Neural cell (in vitro differentiated cells): ENCODE results near the gene STPG4. TPM values are rescaled to one million over a fixed set of nuclear protein-coding genes. Genes with fewer than 3 reads are reported as not detected.

Experiments used
- H2AFZ ChIP-seq: fragments of 200-600, 300-800 bp; sonication (generic), shearing (Covaris generic); 2 replicates; pipeline ENCODE4 v1.6.0; 2014; ENCODE audit warnings: low read depth, mild to moderate bottlenecking, antibody characterized with exemption, low read length, moderate library complexity
- H3F3A ChIP-seq: fragments of 200-600 bp; shearing (Covaris generic); 2 replicates; pipeline ENCODE4 v1.6.1; 2016; ENCODE audit warnings: mild to moderate bottlenecking, moderate library complexity, mixed read lengths, antibody characterized with exemption, low read length; ENCODE audit not compliant: insufficient read depth, poor library complexity, severe bottlenecking
- H3K27ac ChIP-seq: fragments of 200-600, 300-800 bp; sonication (generic), shearing (Covaris generic); 2 replicates; pipeline ENCODE4 v1.5.1; 2014; ENCODE audit warnings: mild to moderate bottlenecking, low read length, moderate library complexity
- H3K27me3 ChIP-seq: fragments of 300-800, 200-600 bp; sonication (generic), shearing (Covaris generic); 2 replicates; pipeline ENCODE4 v1.6.0; 2014; ENCODE audit warnings: mild to moderate bottlenecking, low read depth, low read length, moderate library complexity; ENCODE audit not compliant: insufficient read depth
- H3K36me3 ChIP-seq: fragments of 300-800, 200-600 bp; sonication (generic), shearing (Covaris generic); 2 replicates; pipeline ENCODE4 v1.5.1; 2014; ENCODE audit warnings: mild to moderate bottlenecking, antibody characterized with exemption, low read length, moderate library complexity; ENCODE audit not compliant: insufficient read depth
- H3K4me2 ChIP-seq: fragments of 300-800, 200-600 bp; sonication (generic), shearing (Covaris generic); 2 replicates; pipeline ENCODE4 v1.6.0; 2014; ENCODE audit warnings: mild to moderate bottlenecking, low read length
- H3K4me3 ChIP-seq: fragments of 300-800, 200-600 bp; sonication (generic), shearing (Covaris generic); 2 replicates; pipeline ENCODE4 v1.5.1; 2014; ENCODE audit warnings: mild to moderate bottlenecking, low read length, moderate library complexity
- H3K79me2 ChIP-seq: fragments of 200-600 bp; shearing (Covaris generic); replicated peaks from 2 replicates; pipeline ENCODE4 v1.6.0; 2014; ENCODE audit warnings: mild to moderate bottlenecking, low read length, moderate library complexity; ENCODE audit not compliant: insufficient read depth
- H3K9ac ChIP-seq: fragments of 300-800, 200-600 bp; sonication (generic), shearing (Covaris generic); 2 replicates; pipeline ENCODE4 v1.6.1; 2016; ENCODE audit warnings: mild to moderate bottlenecking, low read length, mixed read lengths
- H3K9me2 ChIP-seq: fragments of 200-600 bp; shearing (Covaris generic); 2 replicates; pipeline ENCODE4 v1.6.1; 2016; ENCODE audit warnings: mild to moderate bottlenecking, low read length, mixed read lengths; ENCODE audit not compliant: insufficient read depth
- H3K9me3 ChIP-seq: fragments of 200-600, 300-800 bp; sonication (generic), shearing (Covaris generic); 2 replicates; pipeline ENCODE4 v1.6.1; 2016; ENCODE audit warnings: mild to moderate bottlenecking, mixed run types, low read length, moderate library complexity, mixed read lengths
- H4K20me1 ChIP-seq: fragments of 200-600 bp; shearing (Covaris generic); 2 replicates; pipeline ENCODE4 v1.6.1; 2016; ENCODE audit warnings: mild to moderate bottlenecking, mixed run types; ENCODE audit not compliant: insufficient read depth
- CTCF ChIP-seq: fragments of 450-650 bp; IDR thresholded peaks from 2 replicates; pipeline ENCODE4 v1.5.1; 2014; ENCODE audit warnings: antibody characterized with exemption, mild to moderate bottlenecking, moderate library complexity; ENCODE audit not compliant: poor library complexity, severe bottlenecking
- EP300 ChIP-seq: fragments of 450-650 bp; conservative IDR thresholded peaks from 2 replicates; pipeline ENCODE4 v1.6.1; 2014; ENCODE audit warnings: antibody characterized with exemption, mild to moderate bottlenecking, moderate library complexity; ENCODE audit not compliant: poor library complexity, severe bottlenecking
- EZH2 ChIP-seq: fragments of 200-600, 300-800 bp; shearing (Covaris generic), sonication (generic); IDR thresholded peaks from 2 replicates; pipeline ENCODE4 v1.6.1; 2014; ENCODE audit warnings: antibody characterized with exemption, low read length, borderline replicate concordance, mild to moderate bottlenecking; ENCODE audit not compliant: insufficient read depth, poor library complexity, severe bottlenecking
- MXI1 ChIP-seq: fragments of 450-650 bp; conservative IDR thresholded peaks from 2 replicates; pipeline ENCODE4 v1.6.1; 2014; ENCODE audit warnings: antibody characterized with exemption, mild to moderate bottlenecking; ENCODE audit not compliant: poor library complexity, severe bottlenecking
- POLR2AphosphoS5 ChIP-seq: IDR thresholded peaks from 2 replicates; pipeline ENCODE4 v1.6.1; 2012
- RAD21 ChIP-seq: fragments of 450-650 bp; conservative IDR thresholded peaks from 2 replicates; pipeline ENCODE4 v1.6.1; 2014; ENCODE audit warnings: antibody characterized with exemption, mild to moderate bottlenecking, moderate library complexity
- REST ChIP-seq: IDR thresholded peaks from 2 replicates; pipeline ENCODE4 v1.6.1; 2012; ENCODE audit warnings: borderline replicate concordance
- SMC3 ChIP-seq: fragments of 450-650 bp; conservative IDR thresholded peaks from 2 replicates; pipeline ENCODE4 v1.6.1; 2014; ENCODE audit warnings: antibody characterized with exemption, mild to moderate bottlenecking, moderate library complexity; ENCODE audit not compliant: poor library complexity
- TAF1 ChIP-seq: IDR thresholded peaks from 2 replicates; pipeline ENCODE4 v1.6.1; 2012; ENCODE audit warnings: low read depth
- polyA plus RNA-seq: library from polyadenylated mRNA; depleted of rRNA; stranded (reverse); fragments of >200 nt; gene quantifications from 2 replicates; pipeline ENCODE4 v1.2.3, GENCODE V29; 2014

STPG4 gene
- polyA plus RNA-seq, 1 donor from 2014 or later = not detected

DNA sequence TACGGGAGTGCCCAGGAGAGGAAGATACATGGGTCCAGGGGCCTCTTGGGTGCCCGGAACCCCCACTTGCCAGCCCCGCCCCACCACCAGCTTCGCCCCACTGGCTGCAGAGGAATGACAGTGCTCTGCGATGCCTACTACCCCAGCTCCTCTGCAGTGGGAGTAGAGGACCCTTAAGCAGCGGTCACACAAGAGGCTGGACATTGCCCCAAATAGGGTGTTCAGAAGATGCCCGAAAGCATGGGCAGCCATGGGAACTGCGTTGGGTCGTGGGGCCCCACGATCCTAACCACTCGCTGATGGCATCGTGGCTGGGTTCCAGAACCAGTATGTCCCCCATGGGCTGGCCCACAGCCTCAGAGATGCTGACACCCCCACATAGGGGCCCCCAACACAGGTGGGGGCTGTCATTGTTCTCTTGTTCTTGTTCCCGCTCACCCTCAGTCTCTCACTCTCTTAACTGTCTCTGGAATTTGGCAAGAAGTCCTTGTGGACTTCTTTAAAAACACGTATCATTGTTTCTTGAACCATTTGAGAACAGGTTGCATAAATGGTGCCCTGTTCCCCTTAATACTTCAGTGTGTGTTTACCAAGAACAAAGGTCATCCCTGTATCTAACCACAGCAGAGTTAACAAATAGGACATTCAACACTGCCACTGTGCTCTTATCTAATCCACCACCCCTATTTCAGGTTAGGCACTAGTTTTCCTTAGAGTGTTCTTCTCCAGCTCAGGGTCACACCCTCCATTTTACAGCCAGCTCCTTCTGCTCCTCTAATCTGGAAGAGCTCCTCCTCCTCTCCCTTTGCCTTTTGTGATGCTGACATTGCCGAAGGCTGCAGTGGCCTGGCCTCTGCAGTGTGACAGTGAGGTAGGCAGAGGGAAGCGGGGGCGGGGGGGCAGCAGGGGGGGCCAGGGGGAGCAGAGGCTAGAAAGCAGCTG is 76.3 kb downstream of the STPG4 start:
- Histone ChIP-seq H3K4me3 (no peak overlapping the region), H3K27me3 (no peaks in the 10 kb centered on the region), H3K9me2 (no peaks in the 10 kb centered on the region), H3K79me2 (no peaks in the 10 kb centered on the region), H4K20me1 (no peaks in the 10 kb centered on the region), H3K4me2 (no peak overlapping the region), H3K9ac (no peak overlapping the region), H2AFZ (no peak overlapping the region), H3F3A (no peaks in the 10 kb centered on the region), H3K27ac (no peak overlapping the region), H3K36me3 (no peaks in the 10 kb centered on the region), H3K9me3 (no peaks in the 10 kb centered on the region)
- TF ChIP-seq EP300 (no peak), TAF1 (no peak), SMC3 (no peak), RAD21 (no peak), REST (no peak), MXI1 (no peak), CTCF (no peak), EZH2 (no peak), POLR2AphosphoS5 (no peak)

- no peak overlapping the region for H3K27ac ChIP-seq
- H3K9ac ChIP-seq = no peak overlapping the region
- H3K36me3 ChIP-seq = no peaks in the 10 kb centered on the region
- no peaks in the 10 kb centered on the region for H3K27me3 ChIP-seq
- no peaks in the 10 kb centered on the region for H3F3A ChIP-seq
- no peaks in the 10 kb centered on the region for H3K79me2 ChIP-seq
- no peaks in the 10 kb centered on the region for H4K20me1 ChIP-seq
- no peaks in the 10 kb centered on the region for H3K9me3 ChIP-seq
- no peaks in the 10 kb centered on the region for H3K9me2 ChIP-seq
- H3K4me2 ChIP-seq = no peak overlapping the region
- no peak overlapping the region for H3K4me3 ChIP-seq
- no peak overlapping the region for H2AFZ ChIP-seq
- TF ChIP-seq EZH2 = no peak
- TF ChIP-seq SMC3 = no peak
- no peak for TF ChIP-seq RAD21
These were observed 77.5 kb downstream of the STPG4 start for GRCh38 chr2:47077442-47078117.
